A549 (cell line): ENCODE measurements around the gene ANKS1B. TPM values are rescaled to one million over a fixed set of nuclear protein-coding genes. Genes with fewer than 3 reads are reported as not detected.

ENCODE experiments used
- ATAC-seq, 2 experiments: fragments of 200-7000 bp in 1 of 2; fragments of >200 bp in 1 of 2; cut with Nextera tagmentation in 1 of 2; cut with Tn5 transposase in 1 of 2; 3 replicates each; pipeline versions ENCODE4 v1.8.0 to v1.9.1; 2018 to 2020; ENCODE audit warnings: mild to moderate bottlenecking in 1 of 2, moderate library complexity in 1 of 2
- CTCF ChIA-PET: fragments of 300-600 bp; sonication (Branson Sonifier 250); formaldehyde crosslinking; extraction: SDS; loops from one replicate; lab custom pipeline; 2021; ENCODE audit warnings: antibody characterized with exemption, inconsistent platforms; lab: Yijun Ruan, JAX
- POLR2A ChIA-PET: fragments of 350-600 bp; formaldehyde crosslinking; extraction: SDS; loops from one replicate; lab custom pipeline; 2021; ENCODE audit warnings: antibody characterized with exemption, inconsistent platforms; lab: Yijun Ruan, JAX
- DNase-seq, 2 experiments: peaks; one replicate each; pipeline versions ENCODE4 v3.0.0 to v3.0.0-alpha.2; 2011 to 2016; ENCODE audit warnings: low read depth in 1 of 2, low spot score in 1 of 2
- FAIRE-seq: peaks from 2 replicates; lab custom pipeline; 2011; peaks lifted over from hg19 to GRCh38; lab: Jason Lieb, UNC
- H3K27ac ChIP-seq, 2 experiments: fragments of >200 bp; sonication (Bioruptor Twin); formaldehyde crosslinking; 3 replicates each; pipeline ENCODE4 v1.5.1; 2016 to 2017
- H3K4me1 ChIP-seq: fragments of >200 bp; sonication (Bioruptor Twin); formaldehyde crosslinking; 3 replicates; pipeline ENCODE4 v1.6.1; 2016
- H3K4me2 ChIP-seq: fragments of >200 bp; sonication (Bioruptor Twin); formaldehyde crosslinking; 3 replicates; pipeline ENCODE4 v1.6.1; 2016
- H3K4me3 ChIP-seq: fragments of >200 bp; sonication (Bioruptor Twin); formaldehyde crosslinking; 3 replicates; pipeline ENCODE4 v1.5.1; 2016
- H3K9me3 ChIP-seq: fragments of >200 bp; sonication (Bioruptor Twin); formaldehyde crosslinking; 3 replicates; pipeline ENCODE4 v1.6.1; 2016
- EP300 ChIP-seq, 2 experiments: fragments of >200 bp; sonication (Bioruptor Twin); formaldehyde crosslinking; IDR thresholded peaks; 2 replicates in 1 of 2; 3 replicates in 1 of 2; pipeline ENCODE4 v1.6.1; 2016 to 2017
- GATA3 ChIP-seq: IDR thresholded peaks from 2 replicates; pipeline ENCODE4 v1.6.1; 2012; ENCODE audit warnings: borderline replicate concordance
- HEYL ChIP-seq: fragments of 250-450 bp; sonication (Bioruptor Pico); IDR thresholded peaks from 2 replicates; pipeline ENCODE4 v1.8.0; 2021; ENCODE audit warnings: mild to moderate bottlenecking, moderate library complexity
- HOXA7 ChIP-seq: fragments of 250-450 bp; sonication (Bioruptor Pico); IDR thresholded peaks from 2 replicates; pipeline ENCODE4 v1.5.0; 2020; ENCODE audit warnings: mild to moderate bottlenecking, moderate library complexity
- HOXB13 ChIP-seq: fragments of 250-450 bp; sonication (Bioruptor Pico); IDR thresholded peaks from 2 replicates; pipeline ENCODE4 v1.5.0; 2020; ENCODE audit warnings: low read depth, mild to moderate bottlenecking, moderate library complexity
- JUNB ChIP-seq: fragments of >200 bp; sonication (Bioruptor Twin); formaldehyde crosslinking; IDR thresholded peaks from 2 replicates; pipeline ENCODE4 v1.6.1; 2016
- KDM1A ChIP-seq: fragments of 200-600 bp; sonication (generic); IDR thresholded peaks from 2 replicates; pipeline ENCODE4 v1.6.1; 2016; ENCODE audit warnings: low read depth, mild to moderate bottlenecking
- NPAS2 ChIP-seq: fragments of 250-450 bp; sonication (Bioruptor Pico); IDR thresholded peaks from 2 replicates; pipeline ENCODE4 v1.8.0; 2022; ENCODE audit warnings: mild to moderate bottlenecking, moderate library complexity, borderline replicate concordance
- NR3C1 ChIP-seq: fragments of >200 bp; sonication (Bioruptor Twin); formaldehyde crosslinking; IDR thresholded peaks from 3 replicates; pipeline ENCODE4 v1.6.1; 2017
- RAD21 ChIP-seq, 2 experiments: fragments of >200 bp in 1 of 2; sonication (Bioruptor Twin) in 1 of 2; formaldehyde crosslinking in 1 of 2; IDR thresholded peaks in 1 of 2; conservative IDR thresholded peaks in 1 of 2; 2 replicates in 1 of 2; 3 replicates in 1 of 2; pipeline ENCODE4 v1.6.1; 2012 to 2018; ENCODE audit warnings: inconsistent platforms in 1 of 2
- RARB ChIP-seq: fragments of 250-450 bp; sonication (Bioruptor Pico); IDR thresholded peaks from 2 replicates; pipeline ENCODE4 v1.8.0; 2021; ENCODE audit warnings: mild to moderate bottlenecking, moderate library complexity
- RNF2 ChIP-seq: fragments of 200-600 bp; sonication (generic); IDR thresholded peaks from 2 replicates; pipeline ENCODE4 v1.6.1; 2016; ENCODE audit warnings: low read depth, mild to moderate bottlenecking, antibody characterized with exemption, moderate library complexity, borderline replicate concordance
- TFCP2L1 ChIP-seq: fragments of 250-450 bp; sonication (Bioruptor Pico); IDR thresholded peaks from 2 replicates; pipeline ENCODE4 v1.5.0; 2021; ENCODE audit warnings: mild to moderate bottlenecking
- ZFP36 ChIP-seq: fragments of 450-650 bp; IDR thresholded peaks from 2 replicates; pipeline ENCODE4 v1.6.1; 2014; ENCODE audit warnings: borderline replicate concordance; ENCODE audit not compliant: partially characterized antibody
- WGBS: methylation state at CpG from one replicate; pipeline ENCODE4 v1.1.6; 2017; ENCODE audit errors: missing lambda C conversion rate; 5-methylcytosine and 5-hydroxymethylcytosine counted together
- polyA plus RNA-seq, 4 experiments: library from polyadenylated mRNA; depleted of rRNA in 3 of 4; stranded (reverse); fragments of >200 nt; fragmentation: RNase III in 1 of 4; extraction: RNeasy Plus Mini Kit Qiagen cat#74134 plus additional on column Dnase treatment in 1 of 4; gene quantifications; 2 replicates in 3 of 4; 3 replicates in 1 of 4; pipeline ENCODE4 v1.2.3, GENCODE V29; 2011 to 2017
- TF ChIP-seq, protein P1 (sequence below): IDR thresholded peaks from 2 replicates; pipeline ENCODE4 v1.6.1; 2012
- TF ChIP-seq, protein P2 (sequence below): IDR thresholded peaks from 2 replicates; pipeline ENCODE4 v1.6.1; 2012
- TF ChIP-seq, protein P3 (sequence below): fragments of >200 bp; sonication (Bioruptor Twin); formaldehyde crosslinking; IDR thresholded peaks from 3 replicates; pipeline ENCODE4 v1.5.1; 2016
- TF ChIP-seq, protein P4 (sequence below): fragments of 250-450 bp; sonication (Bioruptor Pico); IDR thresholded peaks from 2 replicates; pipeline ENCODE4 v1.5.0; 2021; ENCODE audit warnings: mild to moderate bottlenecking, moderate library complexity, borderline replicate concordance
- TF ChIP-seq, protein P5 (sequence below): fragments of >200 bp; sonication (Bioruptor Twin); formaldehyde crosslinking; IDR thresholded peaks from 3 replicates; pipeline ENCODE4 v1.6.1; 2016
- TF ChIP-seq, protein P6 (sequence below): fragments of 200-600 bp; sonication (generic); IDR thresholded peaks from 2 replicates; pipeline ENCODE4 v1.6.1; 2016; ENCODE audit warnings: antibody characterized with exemption, mild to moderate bottlenecking, moderate library complexity
- TF ChIP-seq, protein P7 (sequence below): fragments of 250-450 bp; sonication (Bioruptor Pico); IDR thresholded peaks from 2 replicates; pipeline ENCODE4 v1.5.0; 2020; ENCODE audit warnings: low read depth, mild to moderate bottlenecking, moderate library complexity
- TF ChIP-seq, protein P8 (sequence below): IDR thresholded peaks from 2 replicates; pipeline ENCODE4 v1.6.1; 2012; ENCODE audit warnings: low read depth, borderline replicate concordance

The ANKS1B gene
- polyA plus RNA-seq, 2 of the 4 experiments (the other 2 are of a cell fraction): 1.5 to 2.2 TPM

DNA sequence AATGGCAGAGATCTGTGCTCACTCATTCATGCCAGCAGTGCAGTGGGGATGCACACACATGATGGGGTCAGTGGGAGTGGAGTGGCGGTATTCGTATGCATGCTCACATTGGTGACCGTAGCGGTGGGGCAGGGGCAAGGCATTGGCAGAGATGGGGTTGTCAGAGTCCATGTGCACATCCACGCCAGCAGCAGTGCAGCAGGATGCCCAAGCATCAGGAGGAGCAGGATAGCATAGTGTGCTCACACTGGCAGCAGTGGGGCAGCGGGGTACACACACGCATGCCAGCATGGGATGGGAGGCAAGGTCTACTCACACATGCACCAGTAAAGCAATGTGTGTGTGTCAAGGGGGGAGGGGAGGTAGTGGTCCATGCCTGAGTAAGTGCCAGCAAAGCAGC, 426.6 kb downstream of the ANKS1B start (continued):
- TF ChIP-seq TFCP2L1: no peak
- no peak for TF ChIP-seq HOXA7
- no peak for TF ChIP-seq NPAS2 (CRISPR knock-in tag)
- no peak for TF ChIP-seq JUNB
- TF ChIP-seq, protein P1, sequence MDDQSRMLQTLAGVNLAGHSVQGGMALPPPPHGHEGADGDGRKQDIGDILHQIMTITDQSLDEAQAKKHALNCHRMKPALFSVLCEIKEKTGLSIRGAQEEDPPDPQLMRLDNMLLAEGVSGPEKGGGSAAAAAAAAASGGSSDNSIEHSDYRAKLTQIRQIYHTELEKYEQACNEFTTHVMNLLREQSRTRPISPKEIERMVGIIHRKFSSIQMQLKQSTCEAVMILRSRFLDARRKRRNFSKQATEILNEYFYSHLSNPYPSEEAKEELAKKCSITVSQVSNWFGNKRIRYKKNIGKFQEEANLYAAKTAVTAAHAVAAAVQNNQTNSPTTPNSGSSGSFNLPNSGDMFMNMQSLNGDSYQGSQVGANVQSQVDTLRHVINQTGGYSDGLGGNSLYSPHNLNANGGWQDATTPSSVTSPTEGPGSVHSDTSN: no peak

DNA sequence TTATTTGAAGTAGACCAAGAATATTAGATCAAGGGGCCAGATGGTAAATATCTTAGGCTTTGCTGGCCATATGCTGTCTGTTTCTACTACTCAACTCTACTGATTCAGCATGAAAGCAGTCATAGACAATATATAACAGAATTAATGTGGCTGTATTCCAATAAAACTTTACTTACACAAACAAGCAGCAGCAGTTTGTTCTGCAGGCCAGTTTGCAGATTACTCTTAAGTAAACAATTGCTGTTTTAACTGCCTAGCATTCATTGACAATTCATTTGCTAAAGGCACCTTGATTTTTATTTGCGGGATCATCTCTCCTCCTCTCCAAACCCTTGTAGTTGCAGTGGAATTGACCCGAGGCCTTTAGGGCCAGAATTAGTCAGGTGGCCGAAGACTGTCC, 431.3 kb downstream of the ANKS1B start:
- Histone ChIP-seq H3K4me3 (no peak overlapping the region), H3K4me1 (no peaks in the 10 kb centered on the region), H3K9me3 (no peaks in the 10 kb centered on the region; the same call in 2 of the 3 replicates), H3K27ac (no peak overlapping the region), H3K4me2 (no peak overlapping the region)
- WGBS: 9% methylated on average over 3 of the region's 3 CpGs
- CTCF ChIA-PET: interaction anchor here (1.1 kb wide), 2 partner anchors 10 to 106 kb away, joined by 3 read pairs; no protein-coding TSS in a partner anchor
- ATAC-seq (no peak), DNase-seq (peak in 1 of 2 experiments; percentile 13), FAIRE-seq (no peak)
- POLR2A ChIA-PET: no interaction called here
- no peak for TF ChIP-seq HOXB13 (CRISPR knock-in tag)
- TF ChIP-seq RNF2: no peak
- TF ChIP-seq, protein P2, sequence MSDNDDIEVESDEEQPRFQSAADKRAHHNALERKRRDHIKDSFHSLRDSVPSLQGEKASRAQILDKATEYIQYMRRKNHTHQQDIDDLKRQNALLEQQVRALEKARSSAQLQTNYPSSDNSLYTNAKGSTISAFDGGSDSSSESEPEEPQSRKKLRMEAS: no peak
- TF ChIP-seq, protein P3, sequence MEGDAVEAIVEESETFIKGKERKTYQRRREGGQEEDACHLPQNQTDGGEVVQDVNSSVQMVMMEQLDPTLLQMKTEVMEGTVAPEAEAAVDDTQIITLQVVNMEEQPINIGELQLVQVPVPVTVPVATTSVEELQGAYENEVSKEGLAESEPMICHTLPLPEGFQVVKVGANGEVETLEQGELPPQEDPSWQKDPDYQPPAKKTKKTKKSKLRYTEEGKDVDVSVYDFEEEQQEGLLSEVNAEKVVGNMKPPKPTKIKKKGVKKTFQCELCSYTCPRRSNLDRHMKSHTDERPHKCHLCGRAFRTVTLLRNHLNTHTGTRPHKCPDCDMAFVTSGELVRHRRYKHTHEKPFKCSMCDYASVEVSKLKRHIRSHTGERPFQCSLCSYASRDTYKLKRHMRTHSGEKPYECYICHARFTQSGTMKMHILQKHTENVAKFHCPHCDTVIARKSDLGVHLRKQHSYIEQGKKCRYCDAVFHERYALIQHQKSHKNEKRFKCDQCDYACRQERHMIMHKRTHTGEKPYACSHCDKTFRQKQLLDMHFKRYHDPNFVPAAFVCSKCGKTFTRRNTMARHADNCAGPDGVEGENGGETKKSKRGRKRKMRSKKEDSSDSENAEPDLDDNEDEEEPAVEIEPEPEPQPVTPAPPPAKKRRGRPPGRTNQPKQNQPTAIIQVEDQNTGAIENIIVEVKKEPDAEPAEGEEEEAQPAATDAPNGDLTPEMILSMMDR: no peak
- no peak for TF ChIP-seq TFCP2L1
- no peak for TF ChIP-seq GATA3
- TF ChIP-seq KDM1A: no peak
- TF ChIP-seq, protein P4, sequence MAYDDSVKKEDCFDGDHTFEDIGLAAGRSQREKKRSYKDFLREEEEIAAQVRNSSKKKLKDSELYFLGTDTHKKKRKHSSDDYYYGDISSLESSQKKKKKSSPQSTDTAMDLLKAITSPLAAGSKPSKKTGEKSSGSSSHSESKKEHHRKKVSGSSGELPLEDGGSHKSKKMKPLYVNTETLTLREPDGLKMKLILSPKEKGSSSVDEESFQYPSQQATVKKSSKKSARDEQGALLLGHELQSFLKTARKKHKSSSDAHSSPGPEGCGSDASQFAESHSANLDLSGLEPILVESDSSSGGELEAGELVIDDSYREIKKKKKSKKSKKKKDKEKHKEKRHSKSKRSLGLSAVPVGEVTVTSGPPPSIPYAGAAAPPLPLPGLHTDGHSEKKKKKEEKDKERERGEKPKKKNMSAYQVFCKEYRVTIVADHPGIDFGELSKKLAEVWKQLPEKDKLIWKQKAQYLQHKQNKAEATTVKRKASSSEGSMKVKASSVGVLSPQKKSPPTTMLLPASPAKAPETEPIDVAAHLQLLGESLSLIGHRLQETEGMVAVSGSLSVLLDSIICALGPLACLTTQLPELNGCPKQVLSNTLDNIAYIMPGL (CRISPR knock-in tag): no peak
- TF ChIP-seq ZFP36: no peak
- no peak for TF ChIP-seq EP300 (IDR thresholded peaks at IDR 0.05)
- TF ChIP-seq, protein P5, sequence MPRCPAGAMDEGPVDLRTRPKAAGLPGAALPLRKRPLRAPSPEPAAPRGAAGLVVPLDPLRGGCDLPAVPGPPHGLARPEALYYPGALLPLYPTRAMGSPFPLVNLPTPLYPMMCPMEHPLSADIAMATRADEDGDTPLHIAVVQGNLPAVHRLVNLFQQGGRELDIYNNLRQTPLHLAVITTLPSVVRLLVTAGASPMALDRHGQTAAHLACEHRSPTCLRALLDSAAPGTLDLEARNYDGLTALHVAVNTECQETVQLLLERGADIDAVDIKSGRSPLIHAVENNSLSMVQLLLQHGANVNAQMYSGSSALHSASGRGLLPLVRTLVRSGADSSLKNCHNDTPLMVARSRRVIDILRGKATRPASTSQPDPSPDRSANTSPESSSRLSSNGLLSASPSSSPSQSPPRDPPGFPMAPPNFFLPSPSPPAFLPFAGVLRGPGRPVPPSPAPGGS: no peak
- TF ChIP-seq, protein P6, sequence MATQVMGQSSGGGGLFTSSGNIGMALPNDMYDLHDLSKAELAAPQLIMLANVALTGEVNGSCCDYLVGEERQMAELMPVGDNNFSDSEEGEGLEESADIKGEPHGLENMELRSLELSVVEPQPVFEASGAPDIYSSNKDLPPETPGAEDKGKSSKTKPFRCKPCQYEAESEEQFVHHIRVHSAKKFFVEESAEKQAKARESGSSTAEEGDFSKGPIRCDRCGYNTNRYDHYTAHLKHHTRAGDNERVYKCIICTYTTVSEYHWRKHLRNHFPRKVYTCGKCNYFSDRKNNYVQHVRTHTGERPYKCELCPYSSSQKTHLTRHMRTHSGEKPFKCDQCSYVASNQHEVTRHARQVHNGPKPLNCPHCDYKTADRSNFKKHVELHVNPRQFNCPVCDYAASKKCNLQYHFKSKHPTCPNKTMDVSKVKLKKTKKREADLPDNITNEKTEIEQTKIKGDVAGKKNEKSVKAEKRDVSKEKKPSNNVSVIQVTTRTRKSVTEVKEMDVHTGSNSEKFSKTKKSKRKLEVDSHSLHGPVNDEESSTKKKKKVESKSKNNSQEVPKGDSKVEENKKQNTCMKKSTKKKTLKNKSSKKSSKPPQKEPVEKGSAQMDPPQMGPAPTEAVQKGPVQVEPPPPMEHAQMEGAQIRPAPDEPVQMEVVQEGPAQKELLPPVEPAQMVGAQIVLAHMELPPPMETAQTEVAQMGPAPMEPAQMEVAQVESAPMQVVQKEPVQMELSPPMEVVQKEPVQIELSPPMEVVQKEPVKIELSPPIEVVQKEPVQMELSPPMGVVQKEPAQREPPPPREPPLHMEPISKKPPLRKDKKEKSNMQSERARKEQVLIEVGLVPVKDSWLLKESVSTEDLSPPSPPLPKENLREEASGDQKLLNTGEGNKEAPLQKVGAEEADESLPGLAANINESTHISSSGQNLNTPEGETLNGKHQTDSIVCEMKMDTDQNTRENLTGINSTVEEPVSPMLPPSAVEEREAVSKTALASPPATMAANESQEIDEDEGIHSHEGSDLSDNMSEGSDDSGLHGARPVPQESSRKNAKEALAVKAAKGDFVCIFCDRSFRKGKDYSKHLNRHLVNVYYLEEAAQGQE: no peak
- TF ChIP-seq RAD21 (conservative IDR thresholded peaks at IDR 0.05 in 1 of 2, IDR thresholded peaks at IDR 0.05 in 1 of 2): no peak
- TF ChIP-seq, protein P7, sequence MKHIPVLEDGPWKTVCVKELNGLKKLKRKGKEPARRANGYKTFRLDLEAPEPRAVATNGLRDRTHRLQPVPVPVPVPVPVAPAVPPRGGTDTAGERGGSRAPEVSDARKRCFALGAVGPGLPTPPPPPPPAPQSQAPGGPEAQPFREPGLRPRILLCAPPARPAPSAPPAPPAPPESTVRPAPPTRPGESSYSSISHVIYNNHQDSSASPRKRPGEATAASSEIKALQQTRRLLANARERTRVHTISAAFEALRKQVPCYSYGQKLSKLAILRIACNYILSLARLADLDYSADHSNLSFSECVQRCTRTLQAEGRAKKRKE (CRISPR knock-in tag): no peak
- TF ChIP-seq, protein P8, sequence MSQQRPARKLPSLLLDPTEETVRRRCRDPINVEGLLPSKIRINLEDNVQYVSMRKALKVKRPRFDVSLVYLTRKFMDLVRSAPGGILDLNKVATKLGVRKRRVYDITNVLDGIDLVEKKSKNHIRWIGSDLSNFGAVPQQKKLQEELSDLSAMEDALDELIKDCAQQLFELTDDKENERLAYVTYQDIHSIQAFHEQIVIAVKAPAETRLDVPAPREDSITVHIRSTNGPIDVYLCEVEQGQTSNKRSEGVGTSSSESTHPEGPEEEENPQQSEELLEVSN: no peak
- TF ChIP-seq RARB: no peak
- TF ChIP-seq HEYL (CRISPR knock-in tag): no peak
- TF ChIP-seq NR3C1: no peak
